ENCODE data around the gene SOX6. TPM values are rescaled to one million over a fixed set of nuclear protein-coding genes. Genes with fewer than 3 reads are reported as not detected.

Gene SOX6
- total RNA-seq, 6 experiments from 2014 or later: 3.3 to 16.1 (median 7.8) TPM

DNA sequence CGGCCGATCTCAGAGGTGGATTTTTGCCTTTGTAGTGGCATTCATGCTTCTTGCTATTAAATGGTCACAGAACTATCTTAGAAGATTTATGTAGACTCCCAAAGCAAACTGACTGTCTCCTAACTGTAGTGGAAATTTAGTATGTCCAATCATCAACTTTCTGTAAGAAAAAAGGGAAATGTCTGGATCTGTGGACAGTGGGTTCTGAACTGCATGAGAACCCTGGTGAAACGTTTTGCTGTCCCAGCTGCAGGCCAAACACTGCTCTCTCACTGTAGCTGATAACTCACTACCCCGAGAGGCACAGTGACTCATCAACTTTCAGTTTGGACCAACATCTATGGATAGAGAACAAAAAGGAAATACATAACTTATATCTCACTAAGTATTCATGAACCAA, 387.1 kb downstream of the SOX6 start:
- peaks cover 0 to 33% (median 12%) of the 10 kb centered on the region in 4 donors for H3K4me1 ChIP-seq
- no peak overlapping the region for H3K4me3 ChIP-seq
- H3K27ac ChIP-seq: peak overlapping the region; percentile 38 to 52 (median 44)
- WGBS (ENCODE audit: insufficient coverage, low coverage, low lambda C conversion rate, missing lambda C conversion rate): 14% methylated on average over 4 of the region's 4 CpGs
- no peaks in the 10 kb centered on the region for H3K27me3 ChIP-seq
- DNase-seq (peak; percentile 49 to 77 (median 62)), ATAC-seq (peak; percentile 92 to 96 (median 94))
- H3K36me3 ChIP-seq: no peaks in the 10 kb centered on the region
- intact Hi-C loops (cut with DNase I): no loop called here
- no peaks in the 10 kb centered on the region for H3K9me3 ChIP-seq
- peak; percentile 50 for TF ChIP-seq POLR2A (IDR thresholded peaks at IDR 0.05)
- TF ChIP-seq, protein P1, sequence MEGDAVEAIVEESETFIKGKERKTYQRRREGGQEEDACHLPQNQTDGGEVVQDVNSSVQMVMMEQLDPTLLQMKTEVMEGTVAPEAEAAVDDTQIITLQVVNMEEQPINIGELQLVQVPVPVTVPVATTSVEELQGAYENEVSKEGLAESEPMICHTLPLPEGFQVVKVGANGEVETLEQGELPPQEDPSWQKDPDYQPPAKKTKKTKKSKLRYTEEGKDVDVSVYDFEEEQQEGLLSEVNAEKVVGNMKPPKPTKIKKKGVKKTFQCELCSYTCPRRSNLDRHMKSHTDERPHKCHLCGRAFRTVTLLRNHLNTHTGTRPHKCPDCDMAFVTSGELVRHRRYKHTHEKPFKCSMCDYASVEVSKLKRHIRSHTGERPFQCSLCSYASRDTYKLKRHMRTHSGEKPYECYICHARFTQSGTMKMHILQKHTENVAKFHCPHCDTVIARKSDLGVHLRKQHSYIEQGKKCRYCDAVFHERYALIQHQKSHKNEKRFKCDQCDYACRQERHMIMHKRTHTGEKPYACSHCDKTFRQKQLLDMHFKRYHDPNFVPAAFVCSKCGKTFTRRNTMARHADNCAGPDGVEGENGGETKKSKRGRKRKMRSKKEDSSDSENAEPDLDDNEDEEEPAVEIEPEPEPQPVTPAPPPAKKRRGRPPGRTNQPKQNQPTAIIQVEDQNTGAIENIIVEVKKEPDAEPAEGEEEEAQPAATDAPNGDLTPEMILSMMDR (IDR thresholded peaks at IDR 0.05): no peak

DNA sequence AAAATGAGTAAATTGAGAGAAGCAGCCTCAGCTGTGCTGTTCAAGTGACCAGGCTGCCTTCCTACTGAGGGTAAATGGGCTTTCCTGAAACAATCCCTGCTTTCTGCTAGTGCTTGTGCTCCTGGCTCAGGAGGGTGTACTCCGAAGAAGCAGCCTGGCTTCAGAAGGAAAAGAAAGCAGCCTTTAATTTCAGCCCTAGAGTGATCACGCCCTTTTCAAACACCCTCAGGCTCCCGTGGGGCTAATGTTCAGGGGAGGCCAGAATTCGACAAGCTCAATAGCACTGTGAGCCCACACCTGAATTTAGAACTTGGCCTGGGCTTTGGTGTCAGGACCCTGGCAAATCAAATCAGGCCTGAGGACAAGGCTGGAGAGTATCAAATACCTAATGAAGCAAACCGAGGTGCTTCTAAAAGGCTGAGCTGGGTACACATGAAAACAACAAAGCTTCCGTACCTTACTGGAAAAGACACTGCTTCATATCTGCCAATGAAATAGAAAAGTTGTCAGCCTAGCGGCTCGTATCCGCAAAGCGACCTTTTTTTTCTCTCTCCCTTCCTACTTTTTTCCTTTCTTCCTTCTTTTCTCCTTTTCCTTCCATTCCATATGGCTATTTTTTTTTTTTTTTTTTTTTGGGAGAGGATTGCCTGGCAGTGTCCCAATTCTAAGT, 387.8 kb downstream of the SOX6 start:
- TF ChIP-seq, protein P1 (IDR thresholded peaks at IDR 0.05): no peak
- TF ChIP-seq POLR2A (IDR thresholded peaks at IDR 0.05): no peak
- Histone ChIP-seq H3K9me3 (no peaks in the 10 kb centered on the region), H3K27me3 (no peaks in the 10 kb centered on the region), H3K4me3 (no peak overlapping the region), H3K4me1 (peaks cover 0 to 33% (median 12%) of the 10 kb centered on the region in 4 donors), H3K27ac (peak overlapping the region; percentile 44 to 57 (median 52)), H3K36me3 (no peaks in the 10 kb centered on the region)
- intact Hi-C loops (cut with DNase I): no loop called here
- 75% methylated on average over 8 of the region's 10 CpGs for WGBS (ENCODE audit: insufficient coverage, low coverage, low lambda C conversion rate, missing lambda C conversion rate)
- DNase-seq: no peak
- ATAC-seq: no peak

DNA sequence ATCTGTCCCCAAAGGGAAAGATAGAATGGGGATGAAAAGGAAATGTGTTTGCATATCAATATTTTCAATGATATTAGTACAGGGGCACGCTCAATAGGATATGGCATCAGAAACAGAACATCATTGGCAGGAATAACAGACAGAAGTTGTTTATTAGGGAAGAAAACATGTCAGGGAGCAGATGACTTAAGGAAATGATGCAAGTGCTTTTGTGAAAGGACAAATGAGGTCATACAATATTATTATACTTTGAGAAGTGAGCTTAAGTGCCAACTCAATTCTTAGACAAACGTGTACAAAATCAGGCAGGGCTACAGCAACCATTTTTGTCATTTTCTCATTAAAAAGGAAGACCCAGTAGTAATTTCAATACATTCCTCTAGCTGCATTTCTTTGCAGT, 388.4 kb downstream of the SOX6 start:
- Histone ChIP-seq H3K27me3 (no peaks in the 10 kb centered on the region), H3K4me1 (peaks cover 0 to 33% (median 12%) of the 10 kb centered on the region in 4 donors), H3K27ac (peak overlapping the region; percentile 44 to 57 (median 52)), H3K4me3 (no peak overlapping the region), H3K9me3 (no peaks in the 10 kb centered on the region), H3K36me3 (no peaks in the 10 kb centered on the region)
- ATAC-seq: peak in 1 of 4 donors; percentile 9
- DNase-seq: no peak
- 64% methylated on average over 2 of the region's 2 CpGs for WGBS (ENCODE audit: insufficient coverage, low coverage, low lambda C conversion rate, missing lambda C conversion rate)
- TF ChIP-seq, protein P1 (IDR thresholded peaks at IDR 0.05): no peak
- intact Hi-C loops (cut with DNase I): no loop called here

DNA sequence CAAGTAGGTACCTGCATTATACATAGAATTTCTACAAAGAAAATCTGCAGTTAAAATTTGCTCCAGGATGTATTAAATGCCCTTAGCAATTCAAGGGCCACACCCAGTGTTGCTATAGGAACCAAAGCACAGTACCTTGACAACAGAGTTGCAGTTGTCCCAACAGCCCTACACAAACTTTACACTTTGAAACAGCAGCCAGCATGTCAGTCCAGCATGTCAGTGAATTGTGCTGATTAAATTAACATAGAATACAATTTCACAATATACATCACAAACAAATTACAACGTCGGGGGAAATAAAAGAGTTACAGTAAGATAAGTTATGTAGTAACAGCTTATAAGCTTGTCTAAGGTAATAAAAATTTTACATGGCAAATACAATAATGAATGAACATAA, 389.2 kb downstream of the SOX6 start:
- TF ChIP-seq POLR2A (IDR thresholded peaks at IDR 0.05): no peak
- TF ChIP-seq, protein P1 (IDR thresholded peaks at IDR 0.05): no peak

More for the DNA sequence above, 389.2 kb downstream of the SOX6 start:
- Histone ChIP-seq H3K4me3 (no peak overlapping the region), H3K27me3 (no peaks in the 10 kb centered on the region), H3K4me1 (peaks cover 0 to 33% (median 12%) of the 10 kb centered on the region in 4 donors), H3K36me3 (no peaks in the 10 kb centered on the region), H3K27ac (no peak overlapping the region), H3K9me3 (no peaks in the 10 kb centered on the region)
- ATAC-seq (peak in 1 of 4 donors; percentile 20), DNase-seq (no peak)
- intact Hi-C loops (cut with DNase I): no loop called here
- WGBS (ENCODE audit: insufficient coverage, low coverage, low lambda C conversion rate, missing lambda C conversion rate): 61% methylated on average over 2 of the region's 2 CpGs

All from right lobe of liver (tissue), 6 donors.